Fibroblast of skin of left quadriceps (primary cell): Measurements from ENCODE around the gene DENND2C.
A peak's percentile ranks its signal among the peaks of the same experiment; 100 is the strongest.

Source experiments
- DNase-seq, 2 experiments: peaks; one replicate each; pipeline ENCODE4 v3.0.0-alpha.2; 2013; ENCODE audit warnings: low read depth in 2 of 2

The DENND2C gene, protein sequence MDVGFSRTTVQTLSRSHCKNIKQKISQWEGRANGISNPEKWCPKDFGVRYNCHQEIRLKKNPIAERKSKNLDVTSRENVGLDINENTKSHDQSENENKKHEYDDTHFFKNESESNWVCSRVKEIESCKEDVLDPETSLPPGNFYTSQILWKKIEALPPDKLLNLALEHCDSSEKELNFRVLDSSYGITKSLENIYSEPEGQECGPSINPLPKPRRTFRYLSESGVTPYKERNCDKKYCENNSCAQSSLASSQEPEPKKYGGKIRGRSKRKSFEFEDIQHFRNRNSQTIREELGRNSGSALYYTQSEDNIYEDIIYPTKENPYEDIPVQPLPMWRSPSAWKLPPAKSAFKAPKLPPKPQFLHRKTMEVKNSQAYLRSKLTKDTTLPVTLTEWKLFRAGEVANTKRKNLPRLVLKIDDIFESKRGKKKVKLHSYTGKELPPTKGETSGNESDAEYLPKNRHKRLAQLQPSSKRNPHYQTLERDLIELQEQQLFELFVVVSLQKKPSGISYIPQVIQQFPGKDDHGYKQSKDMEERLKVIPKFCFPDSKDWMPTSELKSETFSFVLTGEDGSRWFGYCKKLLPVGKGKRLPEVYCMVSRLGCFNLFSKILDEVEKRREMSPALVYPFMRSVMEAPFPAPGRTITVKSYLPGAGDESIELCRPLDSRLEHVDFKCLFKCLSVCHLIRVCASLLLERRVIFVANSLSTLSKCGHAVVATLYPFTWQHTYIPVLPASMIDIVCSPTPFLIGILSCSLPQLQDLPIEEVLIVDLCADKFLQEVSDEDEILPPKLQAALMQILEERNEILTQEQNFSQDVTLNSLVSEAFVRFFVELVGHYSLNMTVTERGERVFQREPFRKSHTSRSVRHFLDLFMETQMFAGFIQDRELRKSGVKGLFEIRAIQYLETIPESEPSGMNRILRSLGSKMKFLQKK

DNA sequence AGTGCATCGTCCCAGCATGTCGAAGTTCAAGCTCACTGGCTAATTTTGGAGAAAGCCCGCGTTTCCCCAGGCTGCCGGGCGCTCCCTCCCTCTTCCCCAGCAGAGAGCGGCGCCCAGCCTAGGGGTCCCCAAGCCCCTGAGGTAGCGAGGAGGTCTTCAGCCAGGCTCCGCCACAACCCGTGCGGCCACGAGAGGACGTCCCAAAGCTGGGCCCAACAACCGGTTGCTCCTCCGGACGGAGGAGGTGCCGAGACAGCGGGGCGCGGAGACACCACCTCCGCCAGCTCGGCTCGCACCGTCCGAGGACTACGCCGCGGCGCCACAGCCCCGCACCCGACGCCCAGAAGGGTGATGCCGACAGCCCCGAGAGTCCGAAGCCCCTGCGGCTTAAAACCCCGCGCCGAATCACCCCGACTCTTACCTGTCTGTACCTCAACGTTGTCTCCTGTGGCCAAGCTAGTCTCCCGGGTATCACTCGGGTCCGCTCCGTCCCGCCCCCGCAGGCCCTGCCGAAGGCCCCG is at the start of gene DENND2C:
Gene DENND2C (minus strand): TSS at position 488 of the 521 bp plus-strand sequence. CDS start 44,065 bp downstream, outside the sequence.
- DNase-seq: no peak

DNA sequence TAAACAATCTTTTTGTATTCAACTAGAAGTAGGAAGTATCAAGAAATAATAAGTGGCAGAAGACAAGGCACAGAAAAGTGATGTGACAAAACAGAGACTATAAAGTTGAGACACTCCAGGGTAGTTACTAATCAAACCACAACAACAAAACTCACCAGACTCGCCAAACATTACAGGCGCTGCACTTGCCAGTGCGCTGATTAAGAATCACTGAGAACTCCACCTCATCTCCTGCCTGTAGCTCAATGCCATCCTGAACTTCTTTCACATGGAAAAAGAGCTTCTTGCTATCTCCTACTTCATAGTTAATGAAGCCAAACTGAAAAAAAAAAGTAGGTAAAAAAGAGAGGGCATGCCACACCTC is 49.6 kb upstream of the DENND2C start:
- DNase-seq: no peak

DNA sequence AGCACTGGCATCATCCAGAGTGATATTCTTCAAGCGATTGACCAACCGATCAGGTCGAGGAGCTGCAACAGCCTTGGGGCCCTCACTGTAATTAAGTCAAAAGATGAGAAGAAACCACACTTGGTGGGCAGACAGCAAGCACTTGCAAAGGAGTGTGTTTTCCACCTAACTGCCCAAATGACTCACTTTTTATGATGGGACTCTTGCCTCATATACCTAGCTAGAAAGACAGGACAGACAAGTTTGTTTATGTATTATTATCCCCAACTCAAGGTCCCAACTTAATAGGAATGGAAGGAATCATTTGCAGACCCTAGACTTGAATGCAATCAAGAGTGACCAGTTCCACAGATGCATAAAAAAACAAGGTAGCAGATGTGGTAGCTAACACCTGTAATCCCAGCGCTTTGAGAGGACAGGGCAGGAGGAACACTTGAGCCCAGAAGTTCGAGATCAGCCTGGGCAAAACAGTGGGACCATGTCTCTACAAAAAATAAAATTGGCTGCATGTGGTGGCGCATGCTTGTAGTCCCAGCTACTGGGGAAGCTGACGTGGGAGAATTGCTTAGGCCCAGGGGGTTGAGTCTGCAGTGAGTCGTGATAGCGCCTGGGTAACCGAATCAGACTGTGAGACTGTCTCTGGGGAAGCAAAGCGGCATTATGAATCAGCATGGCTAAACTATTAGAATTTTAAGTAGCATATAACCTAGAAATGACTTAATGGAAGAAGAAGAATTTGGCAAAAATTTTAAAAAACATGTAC is 49.0 kb upstream of the DENND2C start:
- DNase-seq: peak in 1 of 2 experiments; percentile 5

DNA sequence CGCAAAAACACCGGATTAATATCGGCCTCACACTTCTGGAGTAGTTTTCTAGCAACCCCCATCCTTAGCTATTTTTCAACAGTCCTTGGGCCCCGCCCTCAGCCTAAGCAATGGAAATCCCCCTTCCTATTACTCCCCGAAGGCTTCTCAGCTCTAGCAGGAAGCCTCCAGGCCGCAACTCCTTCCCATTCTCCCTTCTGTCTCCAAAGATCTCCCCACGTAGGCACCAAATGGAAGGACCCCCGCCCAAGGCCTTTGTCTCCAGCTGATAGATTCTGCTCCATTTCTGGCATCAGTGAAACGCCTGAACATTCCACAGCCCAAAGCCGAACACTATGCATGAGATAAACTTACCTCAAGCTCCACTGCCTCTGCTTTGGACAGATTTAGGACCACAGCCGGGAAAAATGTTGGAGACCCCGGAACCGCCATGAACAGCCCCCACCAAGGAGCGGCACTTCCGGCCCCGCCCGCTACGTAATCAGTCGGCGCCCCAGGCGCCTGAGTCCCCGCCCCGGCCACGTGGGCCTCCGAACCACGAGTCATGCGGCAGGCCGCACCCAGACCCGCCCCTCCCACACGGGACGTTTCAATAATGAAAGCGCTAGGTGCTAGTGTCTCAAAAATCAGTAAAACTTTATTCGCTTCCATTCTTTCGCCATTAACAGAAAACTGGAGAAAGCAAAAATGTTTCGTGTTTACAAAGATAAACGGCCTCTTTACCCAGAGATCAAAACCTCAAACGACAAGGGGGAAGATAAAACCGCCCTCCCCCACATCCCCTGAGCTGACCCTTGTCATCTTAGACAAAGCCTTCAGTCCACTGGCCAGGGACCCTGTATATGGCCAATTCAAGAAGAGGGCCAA is 46.7 kb upstream of the DENND2C start, which contains the start of gene NRAS:
Gene NRAS (minus strand): TSS at position 468 of the 867 bp plus-strand sequence. CDS start 611 bp downstream, outside the sequence.
- DNase-seq: peak; percentile 79

DNA sequence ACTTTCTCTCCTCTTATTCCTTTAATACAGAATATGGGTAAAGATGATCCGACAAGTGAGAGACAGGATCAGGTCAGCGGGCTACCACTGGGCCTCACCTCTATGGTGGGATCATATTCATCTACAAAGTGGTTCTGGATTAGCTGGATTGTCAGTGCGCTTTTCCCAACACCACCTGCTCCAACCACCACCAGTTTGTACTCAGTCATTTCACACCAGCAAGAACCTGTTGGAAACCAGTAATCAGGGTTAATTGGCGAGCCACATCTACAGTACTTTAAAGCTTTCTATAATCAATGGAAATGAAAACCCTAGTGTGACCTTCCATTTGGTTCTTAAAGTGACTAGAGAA is 46.1 kb upstream of the DENND2C start:
- DNase-seq: no peak

DNA sequence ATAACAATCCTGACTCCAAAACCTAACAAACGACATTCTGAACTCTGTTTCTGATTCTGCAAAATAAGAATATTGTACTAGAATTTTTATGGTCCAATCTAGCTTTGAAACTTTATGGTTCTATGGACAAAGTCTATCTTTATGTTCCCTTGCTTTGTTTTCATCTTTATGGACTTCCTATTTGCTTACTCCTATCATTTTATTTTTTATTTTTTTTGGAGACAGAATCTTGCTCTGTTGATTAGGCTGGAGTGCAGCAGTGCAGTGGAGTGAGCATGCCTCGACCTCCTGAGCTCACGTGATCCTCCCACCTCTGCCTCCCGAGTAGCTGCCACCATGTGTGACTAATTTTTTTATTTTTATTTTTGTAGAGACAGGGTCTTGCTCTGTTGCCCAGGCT is 43.1 kb upstream of the DENND2C start:
- no peak for DNase-seq

DNA sequence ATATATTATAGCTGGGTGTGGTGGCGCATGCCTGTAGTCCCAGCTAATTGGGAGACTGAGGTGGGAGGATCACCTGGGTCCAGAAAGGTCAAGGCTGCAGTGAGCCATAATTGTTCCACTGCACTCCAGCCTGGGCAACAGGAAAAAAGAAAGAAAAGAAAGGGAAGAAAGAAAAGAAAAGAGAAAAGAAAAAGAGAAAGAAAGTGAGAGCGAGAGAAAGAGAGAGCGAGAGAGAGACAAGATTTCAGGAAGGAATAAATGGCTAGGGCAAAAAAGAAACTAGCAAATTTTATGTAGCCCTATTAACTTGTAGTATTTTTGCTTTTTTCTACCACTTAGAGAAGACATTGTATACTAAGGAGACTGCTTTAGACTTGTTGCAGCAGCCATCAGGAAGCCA is 40.5 kb upstream of the DENND2C start:
- no peak for DNase-seq

DNA sequence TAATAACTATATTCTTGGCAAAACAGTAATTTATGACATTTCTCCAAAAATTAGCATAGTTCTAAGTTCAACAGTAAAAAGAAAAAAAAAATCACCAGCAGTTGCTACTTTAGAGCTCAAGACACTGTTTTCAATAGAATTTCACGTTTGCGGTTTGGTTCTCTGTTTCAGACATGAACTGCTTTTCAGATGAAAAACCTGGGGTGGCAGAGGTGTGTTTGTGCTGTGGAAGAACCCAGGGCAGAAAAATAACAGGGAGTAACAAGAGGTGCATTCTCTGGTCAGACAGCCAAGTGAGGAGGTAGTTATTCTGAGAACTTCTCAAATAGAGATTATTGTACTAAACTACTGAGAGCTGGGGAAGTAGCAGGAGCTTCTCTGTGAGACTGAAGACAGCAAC is 37.8 kb upstream of the DENND2C start:
- DNase-seq: no peak

DNA sequence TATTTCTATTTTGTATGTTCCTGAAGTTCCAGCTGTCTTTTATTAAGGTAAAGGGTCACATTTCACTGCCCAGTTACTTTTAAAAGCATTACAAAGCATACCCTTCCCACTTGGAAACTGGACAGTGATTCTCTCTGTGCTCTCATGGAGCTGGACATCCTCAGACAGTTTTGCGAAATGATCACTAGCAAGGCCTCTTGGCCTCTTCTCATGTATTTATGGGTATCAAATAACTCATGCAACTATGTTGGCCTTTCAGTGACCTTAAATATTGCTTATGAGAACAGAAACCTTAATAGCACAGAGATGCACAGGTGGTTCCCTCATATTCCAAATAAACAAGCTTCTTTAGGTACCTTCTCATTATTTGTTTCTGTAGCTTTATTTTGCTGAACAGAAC is 33.4 kb upstream of the DENND2C start:
- no peak for DNase-seq

DNA sequence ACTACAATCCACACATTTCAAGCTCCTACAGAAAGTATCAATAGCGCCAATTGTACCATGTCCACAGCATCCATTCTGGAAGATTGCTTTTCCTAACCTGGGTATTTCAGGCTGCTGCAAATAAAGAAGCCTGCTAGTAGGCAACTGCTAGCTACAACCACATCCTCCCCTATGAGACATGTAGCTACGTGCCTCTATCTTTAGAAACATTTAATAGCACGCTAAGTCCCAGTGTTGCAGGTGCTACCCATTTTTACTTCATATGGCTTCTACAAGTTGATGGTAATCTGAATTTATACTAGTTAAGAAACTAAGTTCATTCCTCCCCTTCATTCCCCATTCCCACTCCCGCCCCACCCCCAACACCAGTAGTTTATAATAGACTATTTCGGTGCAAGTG is 32.9 kb upstream of the DENND2C start:
- no peak for DNase-seq

DNA sequence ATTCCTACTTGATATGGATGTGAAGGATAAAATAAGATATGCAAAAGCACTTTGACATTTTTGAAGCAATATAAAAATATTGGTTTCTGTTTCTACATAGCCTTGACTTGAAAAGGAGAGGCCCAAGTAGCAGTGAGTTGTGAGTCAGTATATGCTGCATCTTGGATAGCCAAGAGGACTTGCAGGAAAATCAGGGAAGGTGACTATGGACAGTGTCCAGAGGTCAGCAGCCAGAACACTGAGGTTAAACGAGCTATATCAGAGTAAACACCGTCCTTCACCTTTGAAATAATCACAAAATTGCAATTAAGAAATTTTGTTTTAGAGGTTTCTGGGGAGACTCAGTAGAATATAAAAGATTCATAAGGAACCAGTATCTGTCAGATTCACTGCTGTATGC is 32.1 kb upstream of the DENND2C start:
- no peak for DNase-seq

DNA sequence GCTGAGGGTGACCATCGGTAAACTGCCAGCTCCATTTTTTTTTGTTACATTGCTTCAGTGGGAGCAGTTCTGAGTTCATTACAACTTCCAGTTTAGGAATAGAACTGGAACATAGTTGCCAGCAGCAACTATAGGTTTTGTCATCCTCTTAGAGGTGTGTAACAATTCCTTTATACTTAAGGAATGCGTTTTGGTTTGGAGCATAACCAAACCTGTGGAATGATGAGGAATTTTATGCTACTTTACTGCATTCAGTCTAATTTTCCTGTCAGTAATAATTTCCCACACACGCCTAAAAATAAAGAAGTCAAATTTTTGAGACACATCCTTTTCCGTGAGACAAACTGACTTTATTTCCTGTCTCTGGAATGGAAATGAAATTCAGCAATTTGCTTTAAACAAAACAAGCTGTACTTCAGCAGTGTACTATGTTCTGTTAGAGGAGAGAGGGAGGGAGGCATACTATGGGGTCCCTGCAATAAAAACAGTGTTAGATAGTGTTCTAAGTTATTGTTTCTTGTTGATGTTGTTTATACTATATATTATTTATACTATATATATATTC is 30.3 kb upstream of the DENND2C start:
- peak; percentile 11 to 15 for DNase-seq

DNA sequence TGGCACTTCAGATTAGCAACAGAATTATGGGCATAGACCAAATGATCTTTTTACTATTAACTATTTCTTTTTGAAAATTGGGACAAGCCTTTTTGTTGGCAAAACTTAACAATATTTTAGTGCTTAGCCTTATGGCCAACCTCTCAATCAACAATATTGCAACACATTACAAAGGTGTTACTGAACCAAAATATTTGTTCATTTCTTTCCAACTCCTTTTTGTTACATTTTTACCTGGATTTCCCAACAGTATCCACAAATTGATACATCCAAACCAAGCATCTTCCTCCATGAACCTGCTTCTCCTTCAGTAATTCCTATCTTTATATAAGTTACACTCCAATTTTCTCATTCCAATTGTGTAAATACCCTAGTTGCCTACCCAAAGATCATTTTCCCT is 27.0 kb upstream of the DENND2C start:
- no peak for DNase-seq

DNA sequence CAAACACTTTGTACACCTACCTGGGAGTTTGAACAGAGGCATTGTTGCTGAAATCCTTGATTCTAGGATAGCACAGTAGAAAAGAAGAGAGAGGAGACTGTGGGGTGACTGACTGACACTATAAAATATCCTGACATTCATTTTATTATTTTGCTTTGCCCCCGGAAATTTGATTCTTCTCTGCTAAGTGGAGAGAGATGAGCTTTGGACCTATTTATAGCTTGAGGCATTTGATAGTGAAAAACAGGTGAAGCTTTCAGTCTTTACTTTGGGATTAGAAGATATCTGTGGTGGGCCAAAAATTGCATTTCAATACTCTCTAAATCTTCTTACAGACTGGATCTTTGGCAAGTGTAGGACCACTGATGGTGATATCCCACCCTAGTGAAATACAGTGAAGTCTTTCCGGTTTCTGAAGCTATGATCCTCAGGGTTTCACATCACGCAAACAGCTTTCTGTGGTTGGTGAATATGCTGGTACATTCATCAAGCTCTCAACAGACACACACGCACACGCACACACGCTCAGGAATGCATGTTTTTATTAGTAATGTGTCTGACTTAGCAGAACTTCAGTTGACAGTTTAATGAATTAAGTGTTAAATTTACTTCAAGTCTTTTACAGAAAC is 25.7 kb upstream of the DENND2C start, which contains the start of gene AMPD1:
Gene AMPD1 (minus strand): TSS at position 117 of the 629 bp plus-strand sequence. CDS start 75 bp downstream, at position 42.
- peak; percentile 44 to 47 for DNase-seq

DNA sequence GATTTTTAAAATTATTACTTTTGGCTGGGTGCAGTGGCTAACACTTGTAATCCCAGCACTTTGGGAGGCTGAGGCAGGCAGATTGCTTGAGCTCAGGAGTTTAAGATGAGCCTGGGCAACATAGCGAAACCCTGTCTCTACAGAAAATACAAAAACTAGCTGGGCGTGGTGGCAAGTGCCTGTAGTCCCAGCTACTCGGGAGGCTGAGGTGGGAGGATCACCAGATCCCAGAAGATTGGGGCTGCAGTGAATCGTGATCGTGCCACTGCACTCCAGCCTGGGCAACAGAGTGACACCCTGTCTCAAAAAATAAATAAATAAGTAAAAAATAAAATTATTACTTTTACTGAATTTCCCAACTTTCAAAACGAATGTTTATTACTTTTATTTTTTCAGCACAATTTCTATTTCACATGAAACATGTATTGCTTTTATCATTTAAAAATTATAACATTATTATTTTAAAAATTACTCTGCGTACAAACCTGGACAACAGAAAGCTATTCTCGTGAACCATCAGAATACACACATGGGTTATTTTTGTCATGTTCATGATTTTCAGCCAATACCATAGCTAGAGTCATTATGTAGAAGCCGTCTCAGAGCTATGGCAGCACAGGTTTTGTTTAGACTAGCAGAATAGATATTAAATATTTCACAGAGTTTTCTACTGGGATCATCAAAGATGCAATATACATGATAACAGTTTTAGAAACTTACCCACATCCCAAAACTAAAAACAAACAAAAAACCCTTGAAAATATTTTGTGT is 24.9 kb upstream of the DENND2C start:
- DNase-seq: no peak

DNA sequence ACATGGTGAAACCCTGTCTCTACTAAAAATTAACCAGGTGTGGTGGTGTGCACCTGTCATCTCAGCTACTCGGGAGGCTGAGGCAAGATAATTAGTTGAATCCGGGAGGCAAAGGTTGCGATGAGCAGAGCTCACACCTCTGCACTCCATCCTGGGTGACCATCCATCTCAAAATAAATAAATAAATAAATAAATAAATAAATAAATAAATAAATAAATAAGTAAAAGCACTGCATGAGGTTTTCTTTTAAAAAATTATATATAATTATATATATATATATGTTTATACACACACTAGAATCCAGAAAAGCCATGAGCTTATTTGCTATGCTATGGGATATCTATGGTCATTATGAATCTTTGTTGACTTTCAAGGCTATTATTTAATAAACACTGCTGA is 23.1 kb upstream of the DENND2C start:
- no peak for DNase-seq

DNA sequence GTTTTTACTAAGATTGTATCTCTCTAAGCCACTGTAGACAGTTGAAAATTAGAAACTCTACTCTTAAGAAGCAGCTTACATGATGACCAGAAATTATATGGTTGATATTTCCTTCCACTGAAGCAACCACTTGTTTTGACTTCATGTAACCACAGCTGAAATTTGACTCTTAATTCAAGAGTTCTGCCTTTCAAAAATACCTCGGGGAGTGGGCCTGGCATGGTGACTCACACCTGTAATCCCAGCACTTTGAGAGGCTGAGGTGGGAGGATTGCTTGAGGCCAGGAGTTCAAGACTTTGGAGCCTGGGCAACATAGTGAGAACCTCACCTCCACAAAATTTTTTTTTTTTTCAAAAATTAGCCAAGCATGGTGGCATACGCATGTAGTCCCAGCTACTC is 21.2 kb upstream of the DENND2C start:
- no peak for DNase-seq

DNA sequence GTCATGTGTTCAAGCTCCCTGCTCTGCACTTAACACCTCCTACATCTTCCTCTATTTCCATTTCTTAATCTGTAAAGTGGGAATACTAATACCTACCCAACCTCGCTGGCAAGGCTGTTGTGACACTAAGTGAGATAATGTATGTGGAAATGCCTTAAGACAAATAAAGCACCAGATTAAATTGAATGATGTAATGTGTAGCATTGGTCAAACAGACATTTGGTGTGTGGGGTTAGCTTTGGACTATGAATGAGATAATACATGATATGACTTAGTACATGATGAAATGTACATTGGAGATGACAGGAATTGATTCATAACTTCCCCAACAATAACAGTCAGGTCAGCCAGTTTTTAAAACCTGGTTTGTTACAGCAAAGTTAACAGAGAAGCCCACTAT is 20.3 kb upstream of the DENND2C start:
- no peak for DNase-seq

DNA sequence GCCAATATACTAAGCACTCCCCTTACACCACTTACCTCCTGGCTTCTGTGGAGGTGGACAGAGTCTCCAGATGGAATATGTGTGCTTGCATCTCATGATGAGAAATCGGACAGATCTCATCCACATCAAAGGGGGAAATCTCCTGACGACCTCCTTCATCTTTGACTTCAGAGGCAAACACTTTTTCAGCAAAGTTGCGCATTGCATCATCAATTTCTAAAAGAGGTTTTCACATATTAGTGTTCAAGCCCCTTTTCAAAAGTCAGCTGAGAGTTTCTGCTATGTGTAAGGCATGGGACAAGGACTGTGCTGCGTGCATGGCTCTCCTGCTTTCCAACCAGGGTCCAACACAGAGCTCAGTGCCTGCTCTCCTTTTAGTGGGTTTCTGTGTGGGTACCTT is 18.7 kb upstream of the DENND2C start:
- no peak for DNase-seq
